Measurements from ENCODE around the gene SMC1A. TPM values are rescaled to one million over a fixed set of nuclear protein-coding genes. Genes with fewer than 3 reads are reported as not detected.

Gene SMC1A
- total and polyA plus RNA-seq, 2 of the 8 experiments (the other 6 are each of a cell fraction or from before 2014, with no cell fraction given) = 22.2 to 98.1 TPM

- Histone ChIP-seq H3K4me1 (replicated peaks in 1 of 4; ENCODE audit: control insufficient read depth in 3 of 4, insufficient read depth in 4 of 4, low read length in 3 of 4) (no peaks in the 10 kb centered on the region), H3K14ac (ENCODE audit: insufficient read length) (no peak overlapping the region), H2AK5ac (ENCODE audit: low read depth, low read length) (no peak overlapping the region), H4K5ac (ENCODE audit: insufficient read length, low read depth, low read length) (no peak overlapping the region), H3K79me1 (ENCODE audit: low read depth, low read length) (no peaks in the 10 kb centered on the region), H3K4me3 (ENCODE audit: extremely low read depth in 1 of 4, insufficient read depth in 2 of 4, low read depth in 3 of 4, low read length in 4 of 4) (no peak overlapping the region), H3K23ac (ENCODE audit: insufficient read length) (no peak overlapping the region), H2BK5ac (ENCODE audit: low read depth, low read length) (no peak overlapping the region), H3K56ac (replicated peaks; ENCODE audit: insufficient read length, low read depth, low read length) (no peak overlapping the region), H3K27ac (ENCODE audit: low read depth, low read length) (no peak overlapping the region), H2BK120ac (replicated peaks; ENCODE audit: low read depth, low read length) (no peak overlapping the region), H3K27me3 (replicated peaks in 1 of 4; ENCODE audit: control insufficient read depth in 3 of 4, extremely low read depth in 1 of 4, insufficient read depth in 3 of 4, low read length in 3 of 4) (no peaks in the 10 kb centered on the region), H4K91ac (replicated peaks; ENCODE audit: insufficient read length, low read length) (no peak overlapping the region), H2AFZ (ENCODE audit: low read length) (no peak overlapping the region), H3K4ac (replicated peaks; ENCODE audit: insufficient read length, low read depth, low read length) (no peak overlapping the region), H4K8ac (ENCODE audit: extremely low read depth, insufficient read depth, low read length) (no peak overlapping the region), H3K18ac (ENCODE audit: extremely low read depth, low read length) (no peak overlapping the region), H4K20me1 (replicated peaks in 1 of 2; ENCODE audit: control insufficient read depth in 1 of 2, insufficient read depth in 2 of 2, low read length in 2 of 2) (no peaks in the 10 kb centered on the region), H3K36me3 (ENCODE audit: control insufficient read depth in 2 of 4, insufficient read depth in 4 of 4, low read length in 3 of 4) (no peaks in the 10 kb centered on the region), H3K4me2 (ENCODE audit: insufficient read depth in 1 of 2, low read depth in 2 of 2, low read length in 2 of 2) (no peak overlapping the region), H2BK12ac (ENCODE audit: low read depth, low read length) (no peak overlapping the region), H2BK20ac (ENCODE audit: low read length) (no peak overlapping the region), H3K23me2 (ENCODE audit: low read depth, low read length) (no peaks in the 10 kb centered on the region), H2BK15ac (ENCODE audit: low read length) (no peak overlapping the region), H3K79me2 (ENCODE audit: control insufficient read depth in 1 of 2, insufficient read depth in 2 of 2, low read length in 2 of 2) (no peaks in the 10 kb centered on the region), H3K9ac (replicated peaks in 1 of 4; ENCODE audit: extremely low read depth in 1 of 4, low read depth in 3 of 4, low read length in 3 of 4) (no peak overlapping the region), H3K9me3 (ENCODE audit: insufficient read depth in 2 of 2, low read depth in 1 of 2, low read length in 1 of 2) (no peaks in the 10 kb centered on the region)
- DNase-seq (ENCODE audit: low read depth in 1 of 2, low spot score in 2 of 2) (no peak), FAIRE-seq (no peak)
- CTCF ChIA-PET (ENCODE audit: partially characterized antibody) = no interaction called here
- POLR2A ChIA-PET (ENCODE audit: partially characterized antibody) = no interaction called here
- 100% methylated on average over 2 of the region's 2 CpGs; no CpG with 5 or more reads in 1 of the 2 experiments for WGBS, 2 experiments (ENCODE audit: extremely low coverage in 1 of 2, insufficient coverage in 1 of 2, insufficient read length in 1 of 2, insufficient replicate concordance in 2 of 2, low coverage in 1 of 2, low lambda C conversion rate in 2 of 2, missing lambda C conversion rate in 1 of 2)
- no peak for TF ChIP-seq TAF1 (IDR thresholded peaks at IDR 0.05; ENCODE audit: low read depth, low read length)
- no peak for TF ChIP-seq HDAC2 (IDR thresholded peaks at IDR 0.05; ENCODE audit: borderline replicate concordance in 1 of 2, low read depth in 2 of 2, low read length in 2 of 2)
- TF ChIP-seq RAD21 (IDR thresholded peaks at IDR 0.05 in 1 of 2, conservative IDR thresholded peaks at IDR 0.05 in 1 of 2; ENCODE audit: low read depth in 2 of 2, low read length in 2 of 2) = no peak
- TF ChIP-seq KDM1A (IDR thresholded peaks at IDR 0.05; ENCODE audit: borderline replicate concordance, low read length) = no peak
- TF ChIP-seq SIN3A (conservative IDR thresholded peaks at IDR 0.05 in 1 of 2, IDR thresholded peaks at IDR 0.05 in 1 of 2; ENCODE audit: low read depth in 1 of 2, low read length in 2 of 2) = no peak
- no peak for TF ChIP-seq SP2 (IDR thresholded peaks at IDR 0.05; ENCODE audit: low read length)
- TF ChIP-seq TEAD4 (IDR thresholded peaks at IDR 0.05; ENCODE audit: low read depth, low read length) = no peak
- TF ChIP-seq CTBP2 (IDR thresholded peaks at IDR 0.05; ENCODE audit: borderline replicate concordance, insufficient read depth, insufficient read length, low read length) = no peak
- no peak for TF ChIP-seq YY1 (IDR thresholded peaks at IDR 0.05; ENCODE audit: low read depth, low read length)
- no peak for TF ChIP-seq TAF7 (optimal IDR thresholded peaks at IDR 0.05; ENCODE audit: borderline replicate concordance, low read depth, low read length)
- no peak for TF ChIP-seq SIX5 (IDR thresholded peaks at IDR 0.05; ENCODE audit: low read depth, low read length)
Measured at GRCh38 chrX:53347948-53348347, 74.5 kb downstream of the SMC1A start.
